ENCODE results near the gene FOXO1. TPM values are rescaled to one million over a fixed set of nuclear protein-coding genes. Genes with fewer than 3 reads are reported as not detected.

Gene FOXO1
- total RNA-seq, 1 donor from 2014 or later, result 7.6 TPM

DNA sequence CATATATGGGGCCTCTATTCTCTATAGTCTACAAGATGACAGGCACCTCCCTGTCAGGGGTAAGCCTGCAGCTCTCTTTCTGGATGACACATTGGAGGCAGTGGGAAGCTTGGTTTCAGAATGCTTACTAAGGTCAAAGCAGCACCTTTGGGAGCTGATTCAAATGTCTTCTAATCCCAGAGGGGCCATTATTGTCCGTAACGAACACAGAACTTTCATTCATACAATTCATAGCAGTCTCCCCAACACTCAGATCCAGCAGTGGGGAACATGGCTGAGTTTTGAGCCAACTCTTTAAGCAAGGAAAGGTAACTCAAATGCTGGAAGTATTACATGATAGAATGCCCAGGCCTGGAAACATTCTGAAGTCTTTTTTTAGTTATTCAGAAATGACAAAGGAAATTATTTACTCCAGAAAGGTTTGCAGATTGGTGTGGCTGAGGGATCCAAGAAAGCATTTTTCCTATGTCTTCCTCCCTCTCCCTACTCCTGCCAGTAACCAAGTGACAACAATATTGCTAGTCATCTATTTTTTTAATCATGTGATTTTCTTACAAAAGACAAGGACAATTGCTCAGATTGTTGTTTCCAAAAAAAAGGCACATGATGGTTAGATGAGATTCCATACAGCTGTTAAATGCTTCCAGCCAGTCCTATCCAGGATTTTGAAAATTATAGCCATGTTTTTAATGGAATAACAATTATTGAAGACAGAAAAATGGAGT lies 118.7 kb downstream of the FOXO1 start:
- no peak for FAIRE-seq
- TF ChIP-seq, protein P1, sequence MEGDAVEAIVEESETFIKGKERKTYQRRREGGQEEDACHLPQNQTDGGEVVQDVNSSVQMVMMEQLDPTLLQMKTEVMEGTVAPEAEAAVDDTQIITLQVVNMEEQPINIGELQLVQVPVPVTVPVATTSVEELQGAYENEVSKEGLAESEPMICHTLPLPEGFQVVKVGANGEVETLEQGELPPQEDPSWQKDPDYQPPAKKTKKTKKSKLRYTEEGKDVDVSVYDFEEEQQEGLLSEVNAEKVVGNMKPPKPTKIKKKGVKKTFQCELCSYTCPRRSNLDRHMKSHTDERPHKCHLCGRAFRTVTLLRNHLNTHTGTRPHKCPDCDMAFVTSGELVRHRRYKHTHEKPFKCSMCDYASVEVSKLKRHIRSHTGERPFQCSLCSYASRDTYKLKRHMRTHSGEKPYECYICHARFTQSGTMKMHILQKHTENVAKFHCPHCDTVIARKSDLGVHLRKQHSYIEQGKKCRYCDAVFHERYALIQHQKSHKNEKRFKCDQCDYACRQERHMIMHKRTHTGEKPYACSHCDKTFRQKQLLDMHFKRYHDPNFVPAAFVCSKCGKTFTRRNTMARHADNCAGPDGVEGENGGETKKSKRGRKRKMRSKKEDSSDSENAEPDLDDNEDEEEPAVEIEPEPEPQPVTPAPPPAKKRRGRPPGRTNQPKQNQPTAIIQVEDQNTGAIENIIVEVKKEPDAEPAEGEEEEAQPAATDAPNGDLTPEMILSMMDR (IDR thresholded peaks at IDR 0.05; ENCODE audit: insufficient read depth, low read length, severe bottlenecking), result no peak

GRCh38 chr13:40546047-40546446 lies 120.4 kb downstream of the FOXO1 start:
- no peak for FAIRE-seq
- TF ChIP-seq, protein P1 (IDR thresholded peaks at IDR 0.05; ENCODE audit: insufficient read depth, low read length, severe bottlenecking), result no peak
- H3K4me3 ChIP-seq (ENCODE audit: low read depth, low read length), result no peak overlapping the region

More for the DNA sequence above, 118.7 kb downstream of the FOXO1 start:
- DNase-seq (ENCODE audit: low read depth), result no peak
- no peaks in the 10 kb centered on the region for H3K27me3 ChIP-seq (ENCODE audit: control insufficient read depth, insufficient read depth, low read length)
- H3K4me3 ChIP-seq (ENCODE audit: low read depth, low read length), result no peak overlapping the region
- H3K36me3 ChIP-seq (ENCODE audit: control insufficient read depth, insufficient read depth, low read length), result no peaks in the 10 kb centered on the region

DNA sequence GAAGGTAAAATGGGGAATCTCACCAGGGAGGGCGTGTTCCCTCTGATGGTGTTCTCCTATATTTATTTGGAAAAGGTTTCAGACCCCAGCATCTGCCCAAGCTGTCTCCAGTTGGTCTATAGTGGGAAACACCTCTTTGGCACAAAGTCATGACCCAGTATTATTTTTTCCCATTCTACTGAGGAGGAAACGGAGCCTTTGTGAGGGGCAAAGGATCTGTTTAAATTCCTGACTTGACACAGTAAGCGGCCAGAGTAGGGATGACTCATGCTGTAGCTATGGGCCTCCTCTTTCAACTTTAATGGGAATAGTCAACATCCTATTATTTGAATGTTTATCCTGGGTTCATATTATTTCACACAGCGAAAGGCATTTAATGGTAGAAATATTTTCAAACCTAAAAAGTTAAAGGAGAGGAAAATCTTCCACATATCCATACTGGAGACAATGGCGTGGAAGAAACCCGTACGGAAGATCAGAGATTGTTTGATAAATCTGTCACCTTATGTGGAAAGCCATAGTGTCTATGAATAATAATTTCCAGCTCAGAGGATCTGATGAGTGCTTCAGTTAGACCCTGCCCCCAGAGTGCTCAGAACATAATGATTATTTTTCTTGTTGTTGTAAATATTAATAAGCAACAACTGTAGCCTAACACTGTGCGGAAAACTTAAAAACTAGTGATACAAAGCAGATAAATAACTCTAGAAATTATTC lies 126.0 kb downstream of the FOXO1 start:
- H3K4me3 ChIP-seq (ENCODE audit: low read depth, low read length), result no peak overlapping the region
- DNase-seq (ENCODE audit: low read depth) (peak; percentile 80), FAIRE-seq (no peak)
- TF ChIP-seq, protein P1 (IDR thresholded peaks at IDR 0.05; ENCODE audit: insufficient read depth, low read length, severe bottlenecking), result no peak
- no peaks in the 10 kb centered on the region for H3K36me3 ChIP-seq (ENCODE audit: control insufficient read depth, insufficient read depth, low read length)
- H3K27me3 ChIP-seq (ENCODE audit: control insufficient read depth, insufficient read depth, low read length), result no peaks in the 10 kb centered on the region

More at GRCh38 chr13:40546047-40546446, 120.4 kb downstream of the FOXO1 start:
- H3K27me3 ChIP-seq (ENCODE audit: control insufficient read depth, insufficient read depth, low read length), result no peaks in the 10 kb centered on the region
- no peaks in the 10 kb centered on the region for H3K36me3 ChIP-seq (ENCODE audit: control insufficient read depth, insufficient read depth, low read length)
- no peak for DNase-seq (ENCODE audit: low read depth)

- Histone ChIP-seq H3K27me3 (ENCODE audit: control insufficient read depth, insufficient read depth, low read length) (no peaks in the 10 kb centered on the region), H3K4me3 (ENCODE audit: low read depth, low read length) (no peak overlapping the region), H3K36me3 (ENCODE audit: control insufficient read depth, insufficient read depth, low read length) (no peaks in the 10 kb centered on the region)
- TF ChIP-seq, protein P1 (IDR thresholded peaks at IDR 0.05; ENCODE audit: insufficient read depth, low read length, severe bottlenecking), result no peak
- no peak for DNase-seq (ENCODE audit: low read depth)
- no peak for FAIRE-seq
Measured at GRCh38 chr13:40539576-40540327, 126.7 kb downstream of the FOXO1 start.

GRCh38 chr13:40537146-40537895 lies 129.1 kb downstream of the FOXO1 start:
- TF ChIP-seq, protein P1 (IDR thresholded peaks at IDR 0.05; ENCODE audit: insufficient read depth, low read length, severe bottlenecking), result no peak
- Histone ChIP-seq H3K27me3 (ENCODE audit: control insufficient read depth, insufficient read depth, low read length) (no peaks in the 10 kb centered on the region), H3K36me3 (ENCODE audit: control insufficient read depth, insufficient read depth, low read length) (no peaks in the 10 kb centered on the region), H3K4me3 (ENCODE audit: low read depth, low read length) (no peak overlapping the region)
- DNase-seq (ENCODE audit: low read depth), result no peak
- FAIRE-seq, result no peak

Data from bronchial epithelial cell (primary cell).